A673 (cell line): ENCODE measurements around the gene KCNJ9.

Experiments
- EZH2 ChIP-seq: fragments of 200-600 bp; sonication (generic); IDR thresholded peaks from 2 replicates; pipeline ENCODE4 v1.6.1; 2017; ENCODE audit warnings: borderline replicate concordance, low read depth, mild to moderate bottlenecking, mixed read lengths, antibody characterized with exemption, low read length; ENCODE audit not compliant: poor library complexity, severe bottlenecking
- TF ChIP-seq, protein P1 (sequence below): fragments of 300-800, 200-600 bp; sonication (generic); conservative IDR thresholded peaks from 2 replicates; pipeline ENCODE4 v1.5.1; 2017; ENCODE audit warnings: low read depth, mild to moderate bottlenecking, antibody characterized with exemption, low read length, moderate library complexity, mixed read lengths

DNA sequence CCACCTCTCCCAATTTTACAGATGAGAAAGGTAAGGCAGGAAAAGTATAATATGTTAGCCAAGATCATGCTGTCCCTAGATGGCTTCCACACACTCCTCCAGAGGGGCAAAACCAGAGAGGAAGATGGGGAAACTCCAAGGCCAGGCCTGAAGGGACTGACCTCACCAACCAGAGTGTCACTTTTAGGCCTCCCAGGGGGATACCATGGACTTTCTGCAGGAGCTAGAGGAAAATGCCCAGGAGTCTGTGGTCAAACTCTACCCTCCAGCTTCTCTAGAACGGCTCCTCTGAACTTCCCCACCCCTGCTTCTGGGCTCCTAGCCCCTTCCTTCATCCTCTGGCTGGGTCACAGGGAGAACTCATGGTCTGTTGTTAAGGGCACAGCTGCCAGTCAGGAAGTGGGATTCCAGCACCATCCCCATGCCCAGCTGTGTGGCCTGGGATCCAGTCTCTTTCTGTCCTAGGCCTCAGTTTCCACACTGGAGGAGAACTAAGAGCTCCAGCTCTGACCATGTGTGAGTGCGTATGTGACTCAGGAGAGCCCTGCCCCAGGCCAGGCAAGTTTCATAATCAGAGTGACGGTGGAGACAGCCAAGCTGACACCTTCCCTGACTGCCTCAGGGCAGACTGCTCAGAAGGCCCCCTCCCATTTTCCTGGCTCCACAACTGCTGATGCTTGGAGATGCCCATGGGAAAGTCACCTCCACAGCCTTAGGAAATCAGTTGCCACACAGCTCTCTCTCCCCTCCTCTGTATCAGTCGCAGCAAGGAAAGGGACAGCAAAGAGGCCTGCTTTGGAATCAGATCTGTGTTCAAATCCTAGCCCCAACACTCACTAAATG, 15.2 kb downstream of the KCNJ9 start:
- TF ChIP-seq, protein P1, sequence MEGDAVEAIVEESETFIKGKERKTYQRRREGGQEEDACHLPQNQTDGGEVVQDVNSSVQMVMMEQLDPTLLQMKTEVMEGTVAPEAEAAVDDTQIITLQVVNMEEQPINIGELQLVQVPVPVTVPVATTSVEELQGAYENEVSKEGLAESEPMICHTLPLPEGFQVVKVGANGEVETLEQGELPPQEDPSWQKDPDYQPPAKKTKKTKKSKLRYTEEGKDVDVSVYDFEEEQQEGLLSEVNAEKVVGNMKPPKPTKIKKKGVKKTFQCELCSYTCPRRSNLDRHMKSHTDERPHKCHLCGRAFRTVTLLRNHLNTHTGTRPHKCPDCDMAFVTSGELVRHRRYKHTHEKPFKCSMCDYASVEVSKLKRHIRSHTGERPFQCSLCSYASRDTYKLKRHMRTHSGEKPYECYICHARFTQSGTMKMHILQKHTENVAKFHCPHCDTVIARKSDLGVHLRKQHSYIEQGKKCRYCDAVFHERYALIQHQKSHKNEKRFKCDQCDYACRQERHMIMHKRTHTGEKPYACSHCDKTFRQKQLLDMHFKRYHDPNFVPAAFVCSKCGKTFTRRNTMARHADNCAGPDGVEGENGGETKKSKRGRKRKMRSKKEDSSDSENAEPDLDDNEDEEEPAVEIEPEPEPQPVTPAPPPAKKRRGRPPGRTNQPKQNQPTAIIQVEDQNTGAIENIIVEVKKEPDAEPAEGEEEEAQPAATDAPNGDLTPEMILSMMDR: no peak
- no peak for TF ChIP-seq EZH2
